IMR-90 (cell line): Measurements from ENCODE around the gene MED13.

Experiments
- MAFK ChIP-seq: IDR thresholded peaks from 2 replicates; pipeline ENCODE4 v1.6.1; 2012; ENCODE audit warnings: low read depth, low read length, improper control_type of control experiment
- MXI1 ChIP-seq: IDR thresholded peaks from 2 replicates; pipeline ENCODE4 v1.6.1; 2012; ENCODE audit warnings: low read depth, mild to moderate bottlenecking, low read length, moderate library complexity, borderline replicate concordance
- POLR2A ChIP-seq: IDR thresholded peaks from 2 replicates; pipeline ENCODE4 v1.6.1; 2012; ENCODE audit warnings: mild to moderate bottlenecking, low read depth, low read length
- RCOR1 ChIP-seq: IDR thresholded peaks from 2 replicates; pipeline ENCODE4 v1.6.1; 2012; ENCODE audit warnings: mild to moderate bottlenecking, low read length, improper control_type of control experiment; ENCODE audit not compliant: insufficient replicate concordance
- TF ChIP-seq, protein P1 (sequence below): fragments of 150-350 bp; IDR thresholded peaks from 2 replicates; pipeline ENCODE4 v1.6.1; 2016; ENCODE audit warnings: low read depth, mild to moderate bottlenecking, low read length, moderate library complexity, borderline replicate concordance
- TF ChIP-seq, protein P2 (sequence below): conservative IDR thresholded peaks from 2 replicates; pipeline ENCODE4 v1.5.1; 2012; ENCODE audit warnings: mild to moderate bottlenecking, low read depth, low read length, improper control_type of control experiment

DNA sequence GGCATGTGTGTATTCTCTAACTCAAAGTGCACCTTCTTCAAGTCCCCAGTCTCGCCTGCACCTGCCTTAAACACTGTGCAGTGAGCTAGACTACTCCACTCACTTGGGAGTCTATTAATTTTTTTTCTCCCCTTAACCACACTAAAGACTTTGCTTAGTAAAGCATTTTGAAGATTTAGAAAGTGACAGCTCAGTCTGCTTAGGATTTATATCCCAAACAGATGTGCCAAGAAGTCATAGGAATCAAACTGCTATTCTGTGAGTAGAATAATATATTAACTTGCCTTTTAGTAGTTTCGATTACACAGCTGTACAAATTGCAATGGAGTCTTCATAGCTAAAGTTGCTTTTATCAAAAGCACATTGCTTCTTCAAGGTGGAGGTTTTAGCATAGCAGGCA lies 47.2 kb upstream of the MED13 start:
- TF ChIP-seq MAFK (no peak), RCOR1 (no peak), MXI1 (no peak), POLR2A (no peak)
- TF ChIP-seq, protein P1, sequence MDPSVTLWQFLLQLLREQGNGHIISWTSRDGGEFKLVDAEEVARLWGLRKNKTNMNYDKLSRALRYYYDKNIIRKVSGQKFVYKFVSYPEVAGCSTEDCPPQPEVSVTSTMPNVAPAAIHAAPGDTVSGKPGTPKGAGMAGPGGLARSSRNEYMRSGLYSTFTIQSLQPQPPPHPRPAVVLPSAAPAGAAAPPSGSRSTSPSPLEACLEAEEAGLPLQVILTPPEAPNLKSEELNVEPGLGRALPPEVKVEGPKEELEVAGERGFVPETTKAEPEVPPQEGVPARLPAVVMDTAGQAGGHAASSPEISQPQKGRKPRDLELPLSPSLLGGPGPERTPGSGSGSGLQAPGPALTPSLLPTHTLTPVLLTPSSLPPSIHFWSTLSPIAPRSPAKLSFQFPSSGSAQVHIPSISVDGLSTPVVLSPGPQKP = no peak
- TF ChIP-seq, protein P2, sequence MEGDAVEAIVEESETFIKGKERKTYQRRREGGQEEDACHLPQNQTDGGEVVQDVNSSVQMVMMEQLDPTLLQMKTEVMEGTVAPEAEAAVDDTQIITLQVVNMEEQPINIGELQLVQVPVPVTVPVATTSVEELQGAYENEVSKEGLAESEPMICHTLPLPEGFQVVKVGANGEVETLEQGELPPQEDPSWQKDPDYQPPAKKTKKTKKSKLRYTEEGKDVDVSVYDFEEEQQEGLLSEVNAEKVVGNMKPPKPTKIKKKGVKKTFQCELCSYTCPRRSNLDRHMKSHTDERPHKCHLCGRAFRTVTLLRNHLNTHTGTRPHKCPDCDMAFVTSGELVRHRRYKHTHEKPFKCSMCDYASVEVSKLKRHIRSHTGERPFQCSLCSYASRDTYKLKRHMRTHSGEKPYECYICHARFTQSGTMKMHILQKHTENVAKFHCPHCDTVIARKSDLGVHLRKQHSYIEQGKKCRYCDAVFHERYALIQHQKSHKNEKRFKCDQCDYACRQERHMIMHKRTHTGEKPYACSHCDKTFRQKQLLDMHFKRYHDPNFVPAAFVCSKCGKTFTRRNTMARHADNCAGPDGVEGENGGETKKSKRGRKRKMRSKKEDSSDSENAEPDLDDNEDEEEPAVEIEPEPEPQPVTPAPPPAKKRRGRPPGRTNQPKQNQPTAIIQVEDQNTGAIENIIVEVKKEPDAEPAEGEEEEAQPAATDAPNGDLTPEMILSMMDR = no peak
